GM18520 (cell line): ENCODE data around the gene APBB2.
"Not testable (repeated sequence)": the region's sequence is repeated elsewhere in the genome, so short reads cannot be mapped to it uniquely, and the experiment has no call there.

ENCODE experiments used
- ATAC-seq: cut with Tn5 transposase; IDR thresholded peaks from one replicate; pipeline ENCODE4 v1.9.1; 2021; ENCODE audit not compliant: unreplicated experiment

The APBB2 gene

DNA sequence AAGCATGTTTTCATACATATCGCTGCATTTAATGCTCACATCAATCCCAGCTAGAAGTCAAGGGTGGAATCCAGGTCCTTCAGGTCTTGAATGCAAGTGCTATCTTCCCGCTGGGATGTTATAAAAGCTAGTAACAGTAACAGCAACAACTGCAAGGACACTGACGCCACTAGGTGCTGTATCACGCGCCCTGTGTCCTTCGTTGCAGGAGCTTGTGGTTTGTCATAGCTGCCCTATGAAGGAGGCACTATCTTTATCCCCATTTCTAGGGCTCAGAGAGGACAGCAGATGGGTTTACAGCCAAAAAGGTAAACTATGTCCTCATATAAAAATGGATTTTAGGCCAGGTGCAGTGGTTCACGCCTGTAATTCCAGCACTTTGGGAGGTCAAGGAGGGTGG lies 261.7 kb downstream of the APBB2 start:
- ATAC-seq, result no peak

DNA sequence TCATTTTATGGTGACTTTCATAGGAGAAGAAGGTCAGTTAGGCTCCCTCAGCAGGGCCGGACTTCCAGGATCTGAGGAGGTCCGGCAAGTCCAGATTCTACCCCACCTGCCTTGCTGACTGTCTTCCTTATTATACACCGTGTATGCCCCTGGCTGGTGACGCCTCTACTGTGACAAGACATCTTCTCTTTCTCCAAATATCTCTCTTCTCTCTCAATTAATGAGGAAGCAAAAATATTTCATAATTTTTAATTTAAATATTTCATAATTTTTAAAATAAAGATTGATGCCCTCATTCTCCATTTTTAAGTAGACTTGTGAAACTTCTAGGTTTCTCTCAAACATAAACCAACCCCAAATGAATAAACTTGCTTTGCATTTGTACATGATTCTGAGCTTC lies 262.1 kb downstream of the APBB2 start:
- ATAC-seq, result no peak

DNA sequence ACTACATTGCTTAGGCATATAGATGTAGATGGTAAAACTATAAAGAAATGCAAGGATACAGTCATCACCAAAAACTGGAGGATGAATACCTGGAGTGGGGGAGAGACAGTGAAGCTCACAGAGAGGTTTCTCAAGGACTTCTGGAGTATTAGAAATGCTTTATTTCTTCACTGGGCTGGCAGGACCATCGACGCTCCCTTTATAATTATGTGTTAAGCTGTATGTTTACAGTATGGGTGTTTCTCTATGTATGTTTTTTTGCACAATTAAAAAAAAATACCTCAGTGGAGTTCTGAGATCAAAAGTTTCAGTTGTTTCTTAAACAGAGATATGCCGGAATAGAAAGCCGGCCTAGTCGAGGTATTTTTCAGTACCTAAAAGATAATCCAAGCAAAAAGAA lies 263.3 kb downstream of the APBB2 start:
- ATAC-seq, result no peak

DNA sequence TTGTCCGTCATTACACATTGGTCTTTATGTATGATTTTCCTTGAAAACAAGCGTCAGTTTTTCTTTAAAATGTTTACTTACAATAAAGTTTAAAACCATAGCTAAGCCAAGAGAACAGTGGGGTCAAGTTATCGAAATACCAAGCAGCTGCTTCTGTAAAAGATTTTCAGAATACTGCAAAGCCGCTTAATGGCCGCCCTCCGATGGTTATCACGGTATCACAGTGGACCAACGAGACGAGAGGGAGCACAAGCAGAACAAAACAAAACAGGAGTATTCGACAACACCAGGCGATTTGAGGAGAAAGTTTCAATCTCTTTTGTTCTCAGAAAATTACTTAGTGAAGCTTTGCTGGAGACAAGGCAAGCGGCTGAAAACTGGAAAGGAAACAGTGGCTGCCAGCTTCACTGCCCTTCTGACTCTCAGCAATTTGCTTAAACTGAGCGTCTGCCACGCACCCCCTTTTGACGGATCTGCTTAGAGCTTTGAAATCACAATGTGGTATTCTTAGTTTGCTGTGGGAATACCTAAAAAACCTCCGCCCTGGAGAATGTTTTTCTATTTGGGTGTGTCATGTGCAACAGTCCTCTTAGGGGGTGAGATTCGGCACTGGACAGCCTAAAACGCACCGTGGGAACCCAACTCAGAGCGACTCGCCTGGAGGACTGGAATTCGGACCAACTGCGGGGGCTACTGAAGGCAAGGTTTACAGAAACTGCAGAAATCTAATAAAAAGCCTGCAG lies 264.8 kb downstream of the APBB2 start:
- ATAC-seq, result no peak

DNA sequence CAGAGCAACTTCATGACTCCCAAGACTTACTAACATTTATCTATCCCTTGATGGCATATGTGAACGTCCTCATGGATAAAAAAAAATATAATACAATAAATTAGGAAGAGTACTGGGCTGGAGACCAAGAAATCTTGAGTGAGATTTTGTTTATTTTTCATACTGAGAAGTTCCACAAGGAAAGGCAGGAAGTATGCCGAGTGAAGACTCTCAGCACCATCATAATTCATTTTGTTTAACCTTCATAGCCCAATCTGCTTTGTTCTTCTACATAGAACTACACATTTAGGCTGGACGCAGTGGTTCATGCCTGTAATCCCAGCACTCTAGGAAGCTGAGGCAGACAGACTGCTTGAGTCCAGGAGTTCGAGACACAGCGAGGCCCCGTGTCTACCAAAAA lies 266.3 kb downstream of the APBB2 start:
- ATAC-seq, result no peak

DNA sequence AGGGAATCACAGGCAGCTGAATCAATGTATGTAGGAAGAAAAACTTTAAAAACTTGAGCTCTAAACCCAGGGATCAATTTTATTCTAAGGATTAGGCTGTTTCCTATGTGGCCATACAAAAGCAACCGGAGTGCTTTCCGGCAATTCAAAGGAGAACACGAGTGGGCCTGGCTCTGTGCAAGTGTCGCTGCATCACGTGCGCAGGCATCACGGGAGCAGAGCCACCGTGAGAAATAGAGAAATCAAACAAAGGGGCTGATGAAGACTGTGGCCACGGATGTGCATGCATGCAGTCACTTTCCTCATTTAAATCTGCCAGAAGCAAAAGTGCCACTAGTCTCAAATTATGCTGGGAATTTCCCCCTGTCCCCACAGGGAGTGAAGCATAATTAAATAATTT lies 267.7 kb downstream of the APBB2 start:
- no peak for ATAC-seq

DNA sequence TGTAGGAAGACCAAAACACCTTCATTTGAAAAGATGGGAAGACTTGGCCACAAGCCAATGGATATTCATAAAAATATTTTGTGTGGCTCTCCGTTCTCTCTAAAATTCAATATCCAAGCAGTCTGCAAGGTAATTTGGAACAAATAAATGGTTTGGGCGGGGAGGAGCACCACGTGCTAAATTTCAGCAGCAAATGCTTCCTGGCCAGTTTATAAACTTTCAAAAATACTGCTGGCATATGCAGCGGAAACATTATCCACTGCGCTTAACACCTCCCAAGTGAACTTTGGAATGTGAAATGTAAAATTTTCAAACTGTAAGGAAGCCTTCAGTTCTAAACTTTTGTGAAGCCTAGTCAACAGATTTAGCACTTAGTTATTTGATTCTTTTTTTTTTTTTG lies 273.6 kb downstream of the APBB2 start:
- no peak for ATAC-seq

DNA sequence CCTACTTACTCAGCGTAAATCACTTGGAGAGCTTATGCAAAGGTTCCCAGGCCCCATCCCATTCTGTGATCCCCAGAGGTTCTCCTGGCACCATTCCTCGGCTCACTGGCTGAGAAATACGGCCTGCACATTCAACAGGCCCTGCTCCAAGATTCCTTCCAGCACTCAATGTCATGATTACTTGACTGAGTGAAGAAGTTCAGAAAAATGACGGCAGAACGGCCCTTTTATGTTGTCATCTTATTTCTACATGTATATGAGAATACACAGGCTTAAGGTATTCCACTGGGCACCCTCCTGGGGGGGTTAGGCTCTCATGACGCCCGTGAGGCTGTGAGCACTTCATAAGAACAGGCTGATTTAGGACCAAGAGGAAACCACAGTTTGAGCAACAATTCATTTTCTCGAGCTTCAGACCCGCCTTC lies 274.0 kb downstream of the APBB2 start:
- no peak for ATAC-seq

DNA sequence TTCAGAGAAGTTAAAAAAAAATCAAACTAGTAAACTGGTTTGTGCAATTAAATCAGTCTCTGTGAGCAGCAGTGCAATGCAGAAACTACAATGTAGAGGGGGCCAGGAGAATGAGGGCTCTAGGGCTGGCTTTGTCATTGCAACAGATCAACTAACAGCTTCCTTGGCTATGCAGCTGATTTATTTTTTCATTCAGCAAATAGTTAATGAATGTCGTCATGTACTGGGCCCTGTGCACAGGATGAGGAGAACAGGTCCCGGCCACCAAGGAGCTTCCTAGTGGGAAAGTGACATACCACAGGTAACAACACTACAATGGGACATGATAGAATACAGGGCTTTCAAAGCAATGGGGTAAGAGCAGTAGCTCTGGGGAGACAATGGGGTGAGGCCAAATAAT lies 274.5 kb downstream of the APBB2 start:
- ATAC-seq, result no peak

DNA sequence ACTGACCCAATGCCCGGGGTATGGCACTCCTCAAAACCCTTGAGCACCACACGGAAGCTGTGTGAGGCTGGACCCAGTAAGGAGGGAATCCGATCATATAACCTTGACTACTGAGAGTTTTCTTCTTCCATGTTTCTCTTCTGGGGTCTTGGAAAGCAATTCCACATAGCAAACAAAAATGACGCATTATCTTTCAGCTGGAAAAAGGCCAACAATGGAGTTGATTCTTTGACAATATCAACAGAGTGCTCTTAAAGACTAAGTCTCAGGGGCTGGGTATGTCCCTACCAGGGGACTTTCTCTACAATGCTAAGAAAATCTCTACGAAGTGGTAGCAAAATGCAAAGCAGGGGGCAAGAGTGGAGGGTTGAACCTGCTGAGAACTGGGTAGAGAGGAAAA lies 276.0 kb downstream of the APBB2 start:
- no peak for ATAC-seq

DNA sequence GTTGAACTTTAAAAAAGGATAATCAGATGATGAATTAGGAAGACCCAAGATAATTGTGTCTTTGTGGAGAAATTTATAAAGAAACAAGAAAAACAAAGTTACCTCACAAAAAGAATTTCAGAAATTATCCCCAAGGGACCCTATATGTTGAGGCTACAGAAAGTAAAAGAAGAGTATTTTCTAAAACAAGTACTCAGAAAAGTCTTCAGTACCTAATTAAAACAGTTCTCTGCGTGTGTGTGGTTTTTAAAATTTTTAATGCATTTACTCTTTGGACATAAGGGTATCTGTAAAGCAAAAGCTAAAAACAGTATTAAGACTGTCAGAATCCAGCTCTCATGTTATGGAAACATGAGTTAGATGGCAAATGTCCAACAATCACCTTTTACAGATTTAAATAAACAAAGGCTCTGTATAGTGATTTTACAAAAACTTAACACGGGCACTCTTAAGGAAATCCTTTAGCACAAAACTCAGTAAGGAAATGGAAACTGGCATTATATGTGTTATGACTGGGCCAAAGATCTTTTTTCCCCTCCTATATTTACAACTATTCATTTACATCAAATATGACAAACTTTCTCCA lies 277.1 kb downstream of the APBB2 start:
- no peak for ATAC-seq

DNA sequence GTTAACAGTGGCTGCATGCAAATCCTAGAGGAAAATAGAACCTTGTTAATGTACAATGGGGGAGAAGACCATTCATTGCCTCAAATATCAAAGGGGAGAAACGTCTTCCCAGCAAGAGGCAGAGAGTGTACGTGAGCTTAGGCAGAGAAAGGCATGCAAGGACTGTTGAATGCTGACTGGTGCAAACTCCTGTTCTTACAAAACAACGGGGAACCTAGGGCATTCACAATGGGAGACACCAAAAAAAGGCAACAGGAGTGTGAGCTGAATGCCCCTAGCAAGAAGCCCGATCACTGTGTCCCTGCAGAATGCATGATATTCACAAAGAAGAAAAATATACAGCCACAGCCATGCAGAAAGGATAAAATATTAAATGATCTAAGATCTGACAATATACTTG lies 279.7 kb downstream of the APBB2 start:
- no peak for ATAC-seq

DNA sequence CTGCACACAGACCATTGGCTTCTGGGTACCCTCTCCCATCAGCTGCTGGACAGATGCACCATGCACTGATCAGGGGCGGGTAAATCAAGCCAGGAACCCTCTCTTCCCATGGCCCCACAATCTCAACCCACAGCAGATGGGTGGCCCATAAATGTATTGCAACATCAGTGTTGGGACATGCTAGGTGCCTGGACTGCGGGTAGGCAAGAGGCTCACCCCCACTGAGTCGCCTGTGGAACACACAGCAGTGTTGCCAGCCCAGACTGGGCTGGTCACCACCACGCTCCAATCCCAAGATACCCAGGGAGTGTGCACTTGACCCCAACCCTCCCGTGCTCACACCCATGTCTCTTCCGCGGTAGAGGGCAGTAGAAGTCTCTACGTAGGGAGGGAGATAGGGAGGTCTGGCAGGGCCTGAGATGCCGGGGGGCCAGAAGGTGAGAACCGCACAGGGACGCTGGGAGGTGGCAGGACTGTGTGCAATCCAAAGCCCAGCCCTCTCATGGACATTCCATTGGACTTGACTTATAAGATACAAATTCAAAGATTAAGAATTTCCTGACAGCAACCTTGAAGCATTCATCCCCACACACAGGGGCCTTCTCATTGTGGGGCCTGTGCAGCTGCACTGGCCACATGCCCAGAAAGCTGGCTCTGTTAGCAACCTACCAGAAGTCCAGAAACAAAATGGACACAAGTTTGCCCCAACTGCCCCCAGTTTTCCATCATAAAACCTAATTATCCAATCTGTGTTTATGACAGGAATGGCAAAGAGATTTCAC lies 280.9 kb downstream of the APBB2 start:
- ATAC-seq, result no peak

DNA sequence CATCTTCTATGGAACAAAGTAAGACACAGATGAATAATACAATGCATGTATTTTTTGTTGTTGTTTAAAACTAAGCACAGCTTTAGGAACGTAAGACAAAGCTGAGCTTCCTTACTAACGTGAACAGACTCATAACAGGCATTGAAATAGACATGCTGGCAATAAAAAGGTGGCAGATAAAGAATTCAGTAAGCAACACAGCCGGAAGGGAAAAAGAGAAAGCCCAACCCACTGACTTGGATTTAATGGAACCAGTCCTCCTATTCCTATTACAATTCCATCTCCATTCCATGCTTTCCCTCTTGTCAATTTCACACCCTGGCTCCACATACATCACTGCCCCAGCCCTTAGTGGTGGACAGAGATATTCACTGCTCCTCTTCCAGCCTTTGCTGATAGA lies 282.5 kb downstream of the APBB2 start:
- no peak for ATAC-seq

DNA sequence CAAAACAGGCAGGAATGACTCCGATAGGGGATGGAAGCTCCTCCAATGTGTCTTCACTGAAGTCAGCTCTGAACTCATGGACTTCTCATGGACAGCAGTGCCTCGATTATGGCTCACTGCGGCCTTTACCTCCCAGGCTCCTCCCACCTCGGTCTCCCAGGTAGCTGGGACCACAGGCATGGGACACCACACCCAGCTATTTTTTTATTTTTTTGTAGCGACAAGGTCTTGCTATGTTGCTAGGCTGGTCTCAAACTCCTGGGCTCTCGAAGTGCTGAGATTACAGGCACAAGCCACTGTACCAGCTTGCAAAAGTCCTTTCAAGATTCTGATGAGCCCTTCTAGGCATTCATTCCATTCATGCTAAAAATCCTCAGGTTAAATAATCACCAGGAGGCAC lies 283.1 kb downstream of the APBB2 start:
- no peak for ATAC-seq

DNA sequence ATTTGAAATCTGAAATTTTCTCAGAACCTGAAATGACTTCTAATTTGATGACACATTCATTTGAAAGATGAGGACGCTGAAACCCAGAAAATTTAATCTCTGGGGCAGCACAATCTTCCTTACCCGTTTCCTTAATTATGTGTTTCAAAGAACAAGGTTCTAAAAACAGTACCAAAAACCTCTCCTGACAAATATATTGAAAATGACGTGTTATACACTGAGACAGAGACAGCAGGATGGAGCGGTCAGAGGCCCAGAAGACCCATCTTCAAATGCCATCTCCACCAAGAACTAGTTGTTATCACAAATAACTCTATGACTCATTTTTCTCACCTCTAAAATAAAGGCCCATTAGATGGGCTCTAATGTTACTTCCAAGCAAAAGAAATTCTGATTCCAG lies 287.3 kb downstream of the APBB2 start:
- no peak for ATAC-seq

DNA sequence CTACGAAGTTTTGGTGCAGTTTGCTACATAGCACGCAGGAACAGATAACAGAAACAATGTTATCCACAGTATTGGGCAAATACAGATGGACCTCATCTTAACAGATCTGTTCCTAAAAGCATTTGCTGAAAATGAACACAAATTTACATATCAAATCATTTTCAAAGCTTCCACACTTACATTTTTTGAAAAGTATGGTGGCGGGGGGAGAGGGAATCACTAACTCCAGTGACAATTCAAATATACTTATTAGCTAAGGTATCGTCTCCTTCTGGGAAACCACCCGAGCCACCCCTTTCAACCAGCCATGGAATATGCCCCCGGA lies 289.6 kb downstream of the APBB2 start:
- ATAC-seq, result no peak

DNA sequence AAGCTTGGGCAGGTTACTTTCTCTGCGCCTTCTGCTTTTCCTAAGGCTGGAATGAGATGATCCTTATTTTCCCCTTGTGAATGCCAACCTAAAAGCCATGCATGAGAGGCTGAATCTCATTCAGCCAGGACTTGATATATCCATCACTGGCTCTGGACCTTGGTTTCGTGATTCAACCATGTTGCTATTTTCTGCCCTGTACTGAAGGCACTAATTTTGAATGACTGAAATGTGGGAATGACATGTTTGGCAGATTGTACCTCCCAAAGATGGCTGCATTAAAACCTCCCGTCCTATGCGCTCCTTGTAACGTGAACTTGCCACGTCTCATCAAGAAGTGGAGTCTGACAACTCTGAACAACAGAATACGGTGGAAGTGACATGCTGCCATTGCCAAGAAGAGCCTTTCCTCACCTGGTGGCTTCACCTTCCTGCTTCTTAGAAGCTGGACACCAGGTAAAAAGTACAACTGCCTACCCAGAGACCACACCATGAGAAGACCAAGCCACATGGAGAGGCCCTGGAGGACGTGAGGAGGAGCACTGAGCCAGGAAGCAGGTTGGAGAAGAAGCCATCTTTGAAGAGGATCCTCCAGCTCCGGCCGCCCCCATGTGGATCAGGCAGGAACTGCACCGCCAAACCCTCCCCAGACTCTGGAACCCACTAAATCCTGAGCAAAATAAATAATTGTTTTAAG lies 290.1 kb downstream of the APBB2 start:
- ATAC-seq, result no peak

DNA sequence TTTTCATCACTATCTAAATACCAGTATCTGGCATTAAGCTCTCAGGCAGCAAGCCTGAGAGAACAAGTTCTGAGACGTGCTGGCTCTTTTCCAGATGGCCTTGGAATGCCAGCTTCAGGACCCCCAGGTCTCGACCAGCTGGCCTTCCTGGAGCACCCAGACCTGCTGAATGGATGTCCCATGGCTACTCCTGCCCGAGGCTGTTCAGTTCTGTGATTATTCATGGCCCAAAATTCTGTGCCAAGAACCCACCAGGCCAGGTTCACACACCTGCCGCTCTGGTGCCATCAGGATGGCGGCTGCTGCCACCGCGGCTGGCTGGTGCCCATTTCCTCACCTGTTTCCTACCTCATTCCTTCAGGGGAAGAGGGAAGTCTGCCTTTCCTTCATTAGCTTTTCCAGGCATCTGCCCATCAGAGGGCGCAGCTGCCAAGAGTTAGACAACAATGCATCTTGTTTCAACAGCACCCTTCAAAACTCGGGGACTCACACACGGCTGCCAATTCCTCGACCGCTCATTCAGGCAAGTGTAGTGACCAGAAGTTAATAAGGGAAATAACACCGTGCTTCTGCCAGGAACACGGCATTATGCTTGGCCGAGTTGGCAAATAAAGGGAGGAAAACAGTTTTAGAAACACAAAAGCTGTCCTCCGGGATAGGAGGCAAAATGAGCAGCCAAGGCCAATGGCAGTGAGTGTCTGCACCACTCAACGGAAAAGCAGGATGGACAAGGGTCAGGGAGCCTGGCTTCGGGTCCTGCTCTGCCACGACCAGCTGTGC lies 290.8 kb downstream of the APBB2 start:
- no peak for ATAC-seq

DNA sequence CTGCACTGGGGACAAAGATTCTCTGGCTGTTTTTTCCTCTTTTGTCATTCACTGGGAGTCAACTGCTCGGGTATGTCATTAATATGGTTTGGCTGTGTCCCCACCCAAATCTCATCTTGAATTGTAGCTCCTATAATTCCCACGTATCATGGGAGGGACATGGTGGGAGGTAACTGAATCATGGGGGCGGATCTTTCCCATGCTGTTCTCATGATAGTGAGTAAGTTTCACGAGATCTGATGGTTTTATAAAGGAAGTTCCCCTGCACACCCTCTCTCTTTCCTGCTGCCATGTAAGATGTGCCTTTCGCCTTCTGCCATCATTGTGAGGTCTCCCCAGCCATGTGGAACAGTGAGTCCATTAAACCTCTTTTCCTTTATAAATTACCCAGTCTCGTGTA lies 294.4 kb downstream of the APBB2 start:
- ATAC-seq, result not testable (repeated sequence)

DNA sequence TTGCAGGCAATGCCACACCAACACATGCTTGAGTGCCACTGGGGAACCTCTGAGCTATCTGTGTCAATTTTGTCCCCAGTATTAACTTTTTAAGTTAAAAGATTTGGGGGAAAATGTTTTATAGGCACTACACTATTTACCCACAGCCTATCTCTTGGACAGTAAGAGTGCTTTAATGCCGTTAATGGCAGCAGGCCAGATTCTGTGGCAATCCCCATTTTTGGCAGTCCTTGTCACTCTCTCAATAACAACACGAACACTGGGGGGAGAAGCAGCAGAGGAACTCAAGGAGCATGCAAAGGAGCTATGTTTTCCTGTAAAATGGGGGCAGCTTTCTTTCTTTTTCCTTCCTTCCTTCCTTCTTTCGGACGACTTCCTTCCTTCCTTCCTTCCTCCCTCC lies 296.0 kb downstream of the APBB2 start:
- no peak for ATAC-seq
